BLaER1 treated with 17β-estradiol and CSF1 and Interleukin-3, amounts not matched to agents 10 nM and 100 nM (cell line): ENCODE measurements around the gene HDAC1.

Experiments
- H3K27ac ChIP-seq, 11 experiments: shearing (Covaris generic); formaldehyde crosslinking; 2 replicates each; pipeline ENCODE4 v1.8.1; 2022
- H3K27me3 ChIP-seq, 11 experiments: shearing (Covaris generic); formaldehyde crosslinking; 2 replicates each; pipeline ENCODE4 v1.8.1; 2022
- H3K36me3 ChIP-seq, 11 experiments: shearing (Covaris generic); formaldehyde crosslinking; 2 replicates each; pipeline ENCODE4 v1.8.1; 2022
- H3K4me1 ChIP-seq, 10 experiments: shearing (Covaris generic); formaldehyde crosslinking; 2 replicates each; pipeline ENCODE4 v1.8.1; 2022
- H3K4me2 ChIP-seq, 11 experiments: shearing (Covaris generic); formaldehyde crosslinking; 2 replicates each; pipeline ENCODE4 v1.8.1; 2022
- H3K4me3 ChIP-seq, 10 experiments: shearing (Covaris generic); formaldehyde crosslinking; 2 replicates each; pipeline ENCODE4 v1.8.1; 2022
- H3K9ac ChIP-seq, 11 experiments: shearing (Covaris generic); formaldehyde crosslinking; 2 replicates each; pipeline ENCODE4 v1.8.1; 2022
- H3K9me3 ChIP-seq, 11 experiments: shearing (Covaris generic); formaldehyde crosslinking; replicated peaks in 1 of 11; 2 replicates each; pipeline ENCODE4 v1.8.1; 2022
- H4K20me1 ChIP-seq, 11 experiments: shearing (Covaris generic); formaldehyde crosslinking; 2 replicates each; pipeline ENCODE4 v1.8.1; 2022
- Cebpa-rat ChIP-seq, 11 experiments: shearing (Covaris generic); IDR thresholded peaks; 2 replicates each; pipeline ENCODE4 v1.8.1; 2022

HDAC1 gene

GRCh38 chr1:32341186-32341757, 49.4 kb downstream of the HDAC1 start:
- H3K27me3 ChIP-seq: 0 out of 22 replicates have a peak, but pooled peaks cover 0 to 4% (median 0%) of the 10 kb centered on the region in 11 experiments
- no peaks in the 10 kb centered on the region for H3K9me3 ChIP-seq
- no peak overlapping the region for H3K4me3 ChIP-seq
- H3K4me2 ChIP-seq: peak overlapping the region; percentile 56 to 99 (median 61); a peak in 20 of 22 replicates
- H4K20me1 ChIP-seq: peaks cover 0 to 27% (median 8%) of the 10 kb centered on the region in 11 experiments; a peak in 12 of 22 replicates
- TF ChIP-seq Cebpa-rat (IDR thresholded peaks at IDR 0.05): no peak
- H3K4me1 ChIP-seq: peaks cover 65 to 89% (median 76%) of the 10 kb centered on the region in 10 experiments
- 0 out of 22 replicates have a peak overlapping the region, but pooled peaks of 1 of the 11 experiments have one; percentile 5 for H3K9ac ChIP-seq
- no peaks in the 10 kb centered on the region for H3K36me3 ChIP-seq
- H3K27ac ChIP-seq: no peak overlapping the region

- H3K4me3 ChIP-seq: no peak overlapping the region
- H3K9me3 ChIP-seq: no peaks in the 10 kb centered on the region
- H3K27ac ChIP-seq: peak overlapping the region in 6 of 11 experiments; percentile 23 to 55 (median 36); a peak in 9 of 22 replicates
- peaks cover 0 to 10% (median 0%) of the 10 kb centered on the region in 11 experiments; a peak in 1 of 22 replicates for H3K27me3 ChIP-seq
- H3K9ac ChIP-seq: no peak overlapping the region; a peak in 2 of 22 replicates
- peaks cover 65 to 89% (median 76%) of the 10 kb centered on the region in 10 experiments for H3K4me1 ChIP-seq
- H3K4me2 ChIP-seq: peak overlapping the region; percentile 56 to 73 (median 61)
- peaks cover 0 to 20% (median 4%) of the 10 kb centered on the region in 11 experiments; a peak in 12 of 22 replicates for H4K20me1 ChIP-seq
- no peak for TF ChIP-seq Cebpa-rat (IDR thresholded peaks at IDR 0.05)
- H3K36me3 ChIP-seq: no peaks in the 10 kb centered on the region
Measured at GRCh38 chr1:32341971-32342370, 50.1 kb downstream of the HDAC1 start.

- peaks cover 0 to 10% (median 0%) of the 10 kb centered on the region in 11 experiments; a peak in 1 of 22 replicates for H3K27me3 ChIP-seq
- TF ChIP-seq Cebpa-rat (IDR thresholded peaks at IDR 0.05): peak in 10 of 11 experiments; percentile 29 to 92 (median 74); a peak in 16 of 22 replicates
- no peaks in the 10 kb centered on the region for H3K36me3 ChIP-seq
- H4K20me1 ChIP-seq: peaks cover 0 to 15% (median 0%) of the 10 kb centered on the region in 11 experiments; a peak in 9 of 22 replicates
- peaks cover 61 to 89% (median 76%) of the 10 kb centered on the region in 10 experiments for H3K4me1 ChIP-seq
- peak overlapping the region in 2 of 11 experiments; percentile 41 to 44; a peak in 2 of 22 replicates for H3K27ac ChIP-seq
- H3K9ac ChIP-seq: no peak overlapping the region; a peak in 1 of 22 replicates
- peak overlapping the region; percentile 56 to 73 (median 61) for H3K4me2 ChIP-seq
- H3K4me3 ChIP-seq: no peak overlapping the region
- no peaks in the 10 kb centered on the region for H3K9me3 ChIP-seq
Measured at GRCh38 chr1:32342704-32343103, 50.8 kb downstream of the HDAC1 start.

GRCh38 chr1:32345289-32345827, 53.5 kb downstream of the HDAC1 start:
- Histone ChIP-seq H4K20me1 (peaks cover 0 to 7% (median 0%) of the 10 kb centered on the region in 11 experiments; a peak in 1 of 22 replicates), H3K36me3 (no peaks in the 10 kb centered on the region), H3K27me3 (peaks cover 0 to 10% (median 0%) of the 10 kb centered on the region in 11 experiments; a peak in 1 of 22 replicates), H3K27ac (no peak overlapping the region), H3K9me3 (peaks cover 0 to 3% (median 0%) of the 10 kb centered on the region in 11 experiments; a peak in 3 of 22 replicates), H3K4me2 (peak overlapping the region in 10 of 11 experiments; percentile 16 to 98 (median 50); a peak in 19 of 22 replicates), H3K4me1 (peaks cover 63 to 89% (median 76%) of the 10 kb centered on the region in 10 experiments), H3K4me3 (no peak overlapping the region), H3K9ac (peak overlapping the region in 2 of 11 experiments; percentile 8 to 42; a peak in 2 of 22 replicates)
- no peak for TF ChIP-seq Cebpa-rat (IDR thresholded peaks at IDR 0.05)

GRCh38 chr1:32346532-32347157, 54.8 kb downstream of the HDAC1 start:
- Histone ChIP-seq H3K4me2 (peak overlapping the region; percentile 16 to 98 (median 49); a peak in 20 of 22 replicates), H3K9ac (no peak overlapping the region), H4K20me1 (peaks cover 0 to 7% (median 0%) of the 10 kb centered on the region in 11 experiments; a peak in 1 of 22 replicates), H3K36me3 (no peaks in the 10 kb centered on the region), H3K27ac (no peak overlapping the region), H3K4me3 (no peak overlapping the region), H3K4me1 (peaks cover 59 to 84% (median 75%) of the 10 kb centered on the region in 10 experiments), H3K27me3 (peaks cover 0 to 10% (median 0%) of the 10 kb centered on the region in 11 experiments; a peak in 1 of 22 replicates), H3K9me3 (peaks cover 0 to 8% (median 3%) of the 10 kb centered on the region in 11 experiments; a peak in 8 of 22 replicates)
- no peak for TF ChIP-seq Cebpa-rat (IDR thresholded peaks at IDR 0.05)

- Histone ChIP-seq H4K20me1 (peaks cover 0 to 7% (median 0%) of the 10 kb centered on the region in 11 experiments; a peak in 1 of 22 replicates), H3K4me2 (peak overlapping the region; percentile 77 to 99 (median 87)), H3K36me3 (no peaks in the 10 kb centered on the region), H3K27me3 (peaks cover 0 to 10% (median 0%) of the 10 kb centered on the region in 11 experiments; a peak in 1 of 22 replicates), H3K4me1 (peaks cover 69 to 90% (median 85%) of the 10 kb centered on the region in 10 experiments), H3K9me3 (peaks cover 0 to 8% (median 3%) of the 10 kb centered on the region in 11 experiments; a peak in 8 of 22 replicates), H3K4me3 (peak overlapping the region in 5 of 10 experiments; percentile 9 to 39 (median 33); a peak in 8 of 20 replicates), H3K9ac (peak overlapping the region in 10 of 11 experiments; percentile 4 to 64 (median 50); a peak in 15 of 22 replicates), H3K27ac (peak overlapping the region in 10 of 11 experiments; percentile 8 to 94 (median 63); a peak in 19 of 22 replicates)
- no peak for TF ChIP-seq Cebpa-rat (IDR thresholded peaks at IDR 0.05)
Measured at GRCh38 chr1:32349211-32349708, 57.4 kb downstream of the HDAC1 start.

GRCh38 chr1:32350785-32351398, 59.0 kb downstream of the HDAC1 start:
- Histone ChIP-seq H3K27ac (peak overlapping the region; percentile 83 to 94 (median 92); a peak in 21 of 22 replicates), H3K4me1 (peaks cover 72 to 87% (median 79%) of the 10 kb centered on the region in 10 experiments), H4K20me1 (peaks cover 0 to 7% (median 0%) of the 10 kb centered on the region in 11 experiments; a peak in 1 of 22 replicates), H3K4me2 (peak overlapping the region; percentile 77 to 99 (median 87)), H3K4me3 (peak overlapping the region; percentile 66 to 85 (median 76); a peak in 18 of 20 replicates), H3K9ac (peak overlapping the region; percentile 65 to 97 (median 92); a peak in 20 of 22 replicates), H3K27me3 (peaks cover 0 to 10% (median 0%) of the 10 kb centered on the region in 11 experiments; a peak in 1 of 22 replicates), H3K36me3 (no peaks in the 10 kb centered on the region; a peak in 1 of 22 replicates), H3K9me3 (peaks cover 0 to 8% (median 3%) of the 10 kb centered on the region in 11 experiments; a peak in 8 of 22 replicates)
- no peak for TF ChIP-seq Cebpa-rat (IDR thresholded peaks at IDR 0.05)
